ENCODE results near the gene BPIFB6. TPM values are rescaled to one million over a fixed set of nuclear protein-coding genes. Genes with fewer than 3 reads are reported as not detected.
A peak's percentile ranks its signal among the peaks of the same experiment; 100 is the strongest.

Gene BPIFB6
- polyA plus RNA-seq, 3 donors, result not detected

- peaks cover 0 to 3% (median 1%) of the 10 kb centered on the region in 3 donors for H3K27me3 Mint-ChIP-seq (ENCODE audit: low read depth in 3 of 3)
- no peak overlapping the region for H3K27ac Mint-ChIP-seq
- Histone ChIP-seq H3K9ac (ENCODE audit: insufficient read depth, low read length, poor library complexity, severe bottlenecking) (no peak overlapping the region), H3K4me3 (replicated peaks in 1 of 3; ENCODE audit: low read depth in 2 of 3, low read length in 3 of 3) (no peak overlapping the region), H3K4me2 (replicated peaks; ENCODE audit: extremely low read depth, low read length, poor library complexity, severe bottlenecking) (no peak overlapping the region), H3K36me3 (replicated peaks in 1 of 2; ENCODE audit: control insufficient read depth in 1 of 2, insufficient read depth in 2 of 2, low read length in 2 of 2) (no peaks in the 10 kb centered on the region), H3K4me1 (ENCODE audit: control insufficient read depth in 1 of 2, insufficient read depth in 2 of 2, low read length in 2 of 2) (peaks cover under 1% of the 10 kb centered on the region in 2 donors), H2AFZ (ENCODE audit: insufficient read depth, low read depth, low read length, poor library complexity, severe bottlenecking) (no peak overlapping the region), H4K20me1 (ENCODE audit: insufficient read depth, low read length) (no peaks in the 10 kb centered on the region), H3K79me2 (ENCODE audit: insufficient read depth, low read length) (no peaks in the 10 kb centered on the region), H3K27ac (ENCODE audit: low read depth in 1 of 2, low read length in 2 of 2) (no peak overlapping the region), H3K9me3 (replicated peaks in 1 of 2; ENCODE audit: control insufficient read depth in 1 of 2, insufficient read depth in 1 of 2, low read length in 2 of 2) (no peaks in the 10 kb centered on the region), H3K27me3 (ENCODE audit: control insufficient read depth in 2 of 2, insufficient read depth in 2 of 2, low read length in 2 of 2) (no peaks in the 10 kb centered on the region)
- H3K4me1 Mint-ChIP-seq, result peaks cover 2% of the 10 kb centered on the region
- no peaks in the 10 kb centered on the region for H3K36me3 Mint-ChIP-seq
- TF ChIP-seq CTCF (IDR thresholded peaks at IDR 0.05), result peak; percentile 75
- intact Hi-C loops (cut with micrococcal nuclease), result no loop called here
- H3K4me3 Mint-ChIP-seq, result no peak overlapping the region
- peaks cover 0 to 7% (median 3%) of the 10 kb centered on the region in 7 donors for H3K9me3 Mint-ChIP-seq
- DNase-seq, result peak; percentile 3 to 16 (median 5)
- 54% methylated on average over 2 of the region's 4 CpGs for WGBS (ENCODE audit: insufficient coverage)
Observed at GRCh38 chr20:33005132-33005566, 26.3 kb upstream of the BPIFB6 start.

GRCh38 chr20:33005908-33006775 is 25.3 kb upstream of the BPIFB6 start:
- Mint-ChIP-seq H3K27ac (no peak overlapping the region), H3K36me3 (no peaks in the 10 kb centered on the region)

More at GRCh38 chr20:33005908-33006775, 25.3 kb upstream of the BPIFB6 start:
- Histone ChIP-seq H3K79me2 (ENCODE audit: insufficient read depth, low read length) (no peaks in the 10 kb centered on the region), H4K20me1 (ENCODE audit: insufficient read depth, low read length) (no peaks in the 10 kb centered on the region), H3K9me3 (replicated peaks in 1 of 2; ENCODE audit: control insufficient read depth in 1 of 2, insufficient read depth in 1 of 2, low read length in 2 of 2) (no peaks in the 10 kb centered on the region), H3K4me1 (ENCODE audit: control insufficient read depth in 1 of 2, insufficient read depth in 2 of 2, low read length in 2 of 2) (no peaks in the 10 kb centered on the region), H3K27ac (ENCODE audit: low read depth in 1 of 2, low read length in 2 of 2) (no peak overlapping the region), H2AFZ (ENCODE audit: insufficient read depth, low read depth, low read length, poor library complexity, severe bottlenecking) (no peak overlapping the region), H3K4me3 (replicated peaks in 1 of 3; ENCODE audit: low read depth in 2 of 3, low read length in 3 of 3) (no peak overlapping the region), H3K36me3 (replicated peaks in 1 of 2; ENCODE audit: control insufficient read depth in 1 of 2, insufficient read depth in 2 of 2, low read length in 2 of 2) (no peaks in the 10 kb centered on the region), H3K4me2 (replicated peaks; ENCODE audit: extremely low read depth, low read length, poor library complexity, severe bottlenecking) (no peak overlapping the region), H3K27me3 (ENCODE audit: control insufficient read depth in 2 of 2, insufficient read depth in 2 of 2, low read length in 2 of 2) (no peaks in the 10 kb centered on the region), H3K9ac (ENCODE audit: insufficient read depth, low read length, poor library complexity, severe bottlenecking) (no peak overlapping the region)
- WGBS (ENCODE audit: insufficient coverage), result 94% methylated on average over 6 of the region's 8 CpGs
- Mint-ChIP-seq H3K4me3 (no peak overlapping the region), H3K27me3 (ENCODE audit: low read depth in 3 of 3) (peaks cover 0 to 4% (median 3%) of the 10 kb centered on the region in 3 donors), H3K4me1 (no peaks in the 10 kb centered on the region), H3K9me3 (peaks cover 0 to 7% (median 3%) of the 10 kb centered on the region in 7 donors)
- no peak for DNase-seq
- intact Hi-C loops (cut with micrococcal nuclease), result no loop called here
- no peak for TF ChIP-seq CTCF (IDR thresholded peaks at IDR 0.05)

Measured in CD14-positive monocyte (primary cell).